Measurements from ENCODE around the gene IL1RAPL1.

GRCh38 chrX:29295987-29296680 is 708.9 kb downstream of the IL1RAPL1 start:
- TF ChIP-seq, protein P1, sequence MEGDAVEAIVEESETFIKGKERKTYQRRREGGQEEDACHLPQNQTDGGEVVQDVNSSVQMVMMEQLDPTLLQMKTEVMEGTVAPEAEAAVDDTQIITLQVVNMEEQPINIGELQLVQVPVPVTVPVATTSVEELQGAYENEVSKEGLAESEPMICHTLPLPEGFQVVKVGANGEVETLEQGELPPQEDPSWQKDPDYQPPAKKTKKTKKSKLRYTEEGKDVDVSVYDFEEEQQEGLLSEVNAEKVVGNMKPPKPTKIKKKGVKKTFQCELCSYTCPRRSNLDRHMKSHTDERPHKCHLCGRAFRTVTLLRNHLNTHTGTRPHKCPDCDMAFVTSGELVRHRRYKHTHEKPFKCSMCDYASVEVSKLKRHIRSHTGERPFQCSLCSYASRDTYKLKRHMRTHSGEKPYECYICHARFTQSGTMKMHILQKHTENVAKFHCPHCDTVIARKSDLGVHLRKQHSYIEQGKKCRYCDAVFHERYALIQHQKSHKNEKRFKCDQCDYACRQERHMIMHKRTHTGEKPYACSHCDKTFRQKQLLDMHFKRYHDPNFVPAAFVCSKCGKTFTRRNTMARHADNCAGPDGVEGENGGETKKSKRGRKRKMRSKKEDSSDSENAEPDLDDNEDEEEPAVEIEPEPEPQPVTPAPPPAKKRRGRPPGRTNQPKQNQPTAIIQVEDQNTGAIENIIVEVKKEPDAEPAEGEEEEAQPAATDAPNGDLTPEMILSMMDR (conservative IDR thresholded peaks at IDR 0.05; ENCODE audit: low read depth in 2 of 2): no peak
- TF ChIP-seq, protein P2, sequence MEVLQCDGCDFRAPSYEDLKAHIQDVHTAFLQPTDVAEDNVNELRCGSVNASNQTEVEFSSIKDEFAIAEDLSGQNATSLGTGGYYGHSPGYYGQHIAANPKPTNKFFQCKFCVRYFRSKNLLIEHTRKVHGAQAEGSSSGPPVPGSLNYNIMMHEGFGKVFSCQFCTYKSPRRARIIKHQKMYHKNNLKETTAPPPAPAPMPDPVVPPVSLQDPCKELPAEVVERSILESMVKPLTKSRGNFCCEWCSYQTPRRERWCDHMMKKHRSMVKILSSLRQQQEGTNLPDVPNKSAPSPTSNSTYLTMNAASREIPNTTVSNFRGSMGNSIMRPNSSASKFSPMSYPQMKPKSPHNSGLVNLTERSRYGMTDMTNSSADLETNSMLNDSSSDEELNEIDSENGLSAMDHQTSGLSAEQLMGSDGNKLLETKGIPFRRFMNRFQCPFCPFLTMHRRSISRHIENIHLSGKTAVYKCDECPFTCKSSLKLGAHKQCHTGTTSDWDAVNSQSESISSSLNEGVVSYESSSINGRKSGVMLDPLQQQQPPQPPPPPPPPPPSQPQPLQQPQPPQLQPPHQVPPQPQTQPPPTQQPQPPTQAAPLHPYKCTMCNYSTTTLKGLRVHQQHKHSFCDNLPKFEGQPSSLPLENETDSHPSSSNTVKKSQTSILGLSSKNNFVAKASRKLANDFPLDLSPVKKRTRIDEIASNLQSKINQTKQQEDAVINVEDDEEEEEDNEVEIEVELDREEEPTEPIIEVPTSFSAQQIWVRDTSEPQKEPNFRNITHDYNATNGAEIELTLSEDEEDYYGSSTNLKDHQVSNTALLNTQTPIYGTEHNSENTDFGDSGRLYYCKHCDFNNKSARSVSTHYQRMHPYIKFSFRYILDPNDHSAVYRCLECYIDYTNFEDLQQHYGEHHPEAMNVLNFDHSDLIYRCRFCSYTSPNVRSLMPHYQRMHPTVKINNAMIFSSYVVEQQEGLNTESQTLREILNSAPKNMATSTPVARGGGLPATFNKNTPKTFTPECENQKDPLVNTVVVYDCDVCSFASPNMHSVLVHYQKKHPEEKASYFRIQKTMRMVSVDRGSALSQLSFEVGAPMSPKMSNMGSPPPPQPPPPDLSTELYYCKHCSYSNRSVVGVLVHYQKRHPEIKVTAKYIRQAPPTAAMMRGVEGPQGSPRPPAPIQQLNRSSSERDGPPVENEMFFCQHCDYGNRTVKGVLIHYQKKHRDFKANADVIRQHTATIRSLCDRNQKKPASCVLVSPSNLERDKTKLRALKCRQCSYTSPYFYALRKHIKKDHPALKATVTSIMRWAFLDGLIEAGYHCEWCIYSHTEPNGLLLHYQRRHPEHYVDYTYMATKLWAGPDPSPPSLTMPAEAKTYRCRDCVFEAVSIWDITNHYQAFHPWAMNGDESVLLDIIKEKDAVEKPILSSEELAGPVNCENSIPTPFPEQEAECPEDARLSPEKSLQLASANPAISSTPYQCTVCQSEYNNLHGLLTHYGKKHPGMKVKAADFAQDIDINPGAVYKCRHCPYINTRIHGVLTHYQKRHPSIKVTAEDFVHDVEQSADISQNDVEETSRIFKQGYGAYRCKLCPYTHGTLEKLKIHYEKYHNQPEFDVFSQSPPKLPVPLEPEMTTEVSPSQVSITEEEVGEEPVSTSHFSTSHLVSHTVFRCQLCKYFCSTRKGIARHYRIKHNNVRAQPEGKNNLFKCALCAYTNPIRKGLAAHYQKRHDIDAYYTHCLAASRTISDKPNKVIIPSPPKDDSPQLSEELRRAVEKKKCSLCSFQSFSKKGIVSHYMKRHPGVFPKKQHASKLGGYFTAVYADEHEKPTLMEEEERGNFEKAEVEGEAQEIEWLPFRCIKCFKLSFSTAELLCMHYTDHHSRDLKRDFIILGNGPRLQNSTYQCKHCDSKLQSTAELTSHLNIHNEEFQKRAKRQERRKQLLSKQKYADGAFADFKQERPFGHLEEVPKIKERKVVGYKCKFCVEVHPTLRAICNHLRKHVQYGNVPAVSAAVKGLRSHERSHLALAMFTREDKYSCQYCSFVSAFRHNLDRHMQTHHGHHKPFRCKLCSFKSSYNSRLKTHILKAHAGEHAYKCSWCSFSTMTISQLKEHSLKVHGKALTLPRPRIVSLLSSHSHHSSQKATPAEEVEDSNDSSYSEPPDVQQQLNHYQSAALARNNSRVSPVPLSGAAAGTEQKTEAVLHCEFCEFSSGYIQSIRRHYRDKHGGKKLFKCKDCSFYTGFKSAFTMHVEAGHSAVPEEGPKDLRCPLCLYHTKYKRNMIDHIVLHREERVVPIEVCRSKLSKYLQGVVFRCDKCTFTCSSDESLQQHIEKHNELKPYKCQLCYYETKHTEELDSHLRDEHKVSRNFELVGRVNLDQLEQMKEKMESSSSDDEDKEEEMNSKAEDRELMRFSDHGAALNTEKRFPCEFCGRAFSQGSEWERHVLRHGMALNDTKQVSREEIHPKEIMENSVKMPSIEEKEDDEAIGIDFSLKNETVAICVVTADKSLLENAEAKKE (CRISPR knock-in tag; IDR thresholded peaks at IDR 0.05): no peak
- TF ChIP-seq JUNB (IDR thresholded peaks at IDR 0.05; ENCODE audit: unreplicated experiment): no peak
- no peak for TF ChIP-seq POLR2AphosphoS5 (IDR thresholded peaks at IDR 0.05; ENCODE audit: low read depth)
- no peak for TF ChIP-seq CREB1 (CRISPR knock-in tag; IDR thresholded peaks at IDR 0.05; ENCODE audit: low read depth)
- no peak for TF ChIP-seq EZH2 (IDR thresholded peaks at IDR 0.05; ENCODE audit: low read depth, unreplicated experiment)
- TF ChIP-seq, protein P3, sequence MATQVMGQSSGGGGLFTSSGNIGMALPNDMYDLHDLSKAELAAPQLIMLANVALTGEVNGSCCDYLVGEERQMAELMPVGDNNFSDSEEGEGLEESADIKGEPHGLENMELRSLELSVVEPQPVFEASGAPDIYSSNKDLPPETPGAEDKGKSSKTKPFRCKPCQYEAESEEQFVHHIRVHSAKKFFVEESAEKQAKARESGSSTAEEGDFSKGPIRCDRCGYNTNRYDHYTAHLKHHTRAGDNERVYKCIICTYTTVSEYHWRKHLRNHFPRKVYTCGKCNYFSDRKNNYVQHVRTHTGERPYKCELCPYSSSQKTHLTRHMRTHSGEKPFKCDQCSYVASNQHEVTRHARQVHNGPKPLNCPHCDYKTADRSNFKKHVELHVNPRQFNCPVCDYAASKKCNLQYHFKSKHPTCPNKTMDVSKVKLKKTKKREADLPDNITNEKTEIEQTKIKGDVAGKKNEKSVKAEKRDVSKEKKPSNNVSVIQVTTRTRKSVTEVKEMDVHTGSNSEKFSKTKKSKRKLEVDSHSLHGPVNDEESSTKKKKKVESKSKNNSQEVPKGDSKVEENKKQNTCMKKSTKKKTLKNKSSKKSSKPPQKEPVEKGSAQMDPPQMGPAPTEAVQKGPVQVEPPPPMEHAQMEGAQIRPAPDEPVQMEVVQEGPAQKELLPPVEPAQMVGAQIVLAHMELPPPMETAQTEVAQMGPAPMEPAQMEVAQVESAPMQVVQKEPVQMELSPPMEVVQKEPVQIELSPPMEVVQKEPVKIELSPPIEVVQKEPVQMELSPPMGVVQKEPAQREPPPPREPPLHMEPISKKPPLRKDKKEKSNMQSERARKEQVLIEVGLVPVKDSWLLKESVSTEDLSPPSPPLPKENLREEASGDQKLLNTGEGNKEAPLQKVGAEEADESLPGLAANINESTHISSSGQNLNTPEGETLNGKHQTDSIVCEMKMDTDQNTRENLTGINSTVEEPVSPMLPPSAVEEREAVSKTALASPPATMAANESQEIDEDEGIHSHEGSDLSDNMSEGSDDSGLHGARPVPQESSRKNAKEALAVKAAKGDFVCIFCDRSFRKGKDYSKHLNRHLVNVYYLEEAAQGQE (IDR thresholded peaks at IDR 0.05; ENCODE audit: unreplicated experiment): no peak
- TF ChIP-seq EZH2phosphoT487 (IDR thresholded peaks at IDR 0.05; ENCODE audit: unreplicated experiment): no peak
- no peak for TF ChIP-seq ZNF114 (CRISPR knock-in tag; IDR thresholded peaks at IDR 0.05)
- TF ChIP-seq ZNF331 (CRISPR knock-in tag; IDR thresholded peaks at IDR 0.05; ENCODE audit: low read depth): no peak
- TF ChIP-seq STAT1 (IDR thresholded peaks at IDR 0.05; ENCODE audit: unreplicated experiment): no peak

Data from GM23338 (cell line).